Measurements from ENCODE around the gene CDH4. TPM values are rescaled to one million over a fixed set of nuclear protein-coding genes. Genes with fewer than 3 reads are reported as not detected.

The CDH4 gene
- total and polyA plus RNA-seq, 2 of the 8 experiments (the other 6 are each of a cell fraction or from before 2014, with no cell fraction given), result 4.3 to 7.9 TPM

DNA sequence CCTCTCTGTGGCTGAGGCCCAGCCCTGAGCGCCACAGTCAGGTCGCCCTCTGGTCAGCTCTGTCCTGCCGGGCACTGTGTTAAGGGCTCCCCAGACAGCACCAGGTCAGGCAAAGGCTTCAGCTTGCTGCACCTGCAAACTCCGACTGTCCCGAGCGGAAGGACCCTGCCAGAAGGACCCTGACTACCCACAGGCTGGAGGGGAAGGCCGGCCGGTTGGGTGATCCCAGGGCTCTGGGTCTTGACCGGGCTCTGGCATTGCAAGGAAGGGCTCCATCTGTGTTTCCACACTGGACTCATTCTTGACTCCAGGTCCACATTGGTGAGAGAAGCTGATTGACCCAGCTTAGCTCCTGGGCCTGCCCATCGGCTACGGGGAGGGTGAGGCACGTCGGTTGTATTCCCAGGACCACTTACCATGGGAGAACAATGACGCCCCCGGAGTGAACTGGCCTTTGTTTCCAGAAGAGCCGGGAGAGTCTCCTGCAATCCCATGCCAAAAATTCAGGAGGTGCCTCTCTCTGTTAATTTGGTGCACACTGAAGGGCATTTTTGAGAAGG lies 583.8 kb downstream of the CDH4 start:
- H3K14ac ChIP-seq (ENCODE audit: insufficient read length), result no peak overlapping the region
- no peak overlapping the region for H3K9ac ChIP-seq (replicated peaks in 1 of 4; ENCODE audit: extremely low read depth in 1 of 4, low read depth in 3 of 4, low read length in 3 of 4)
- no peaks in the 10 kb centered on the region; a peak in 1 of 4 replicates for H3K79me2 ChIP-seq (ENCODE audit: control insufficient read depth in 1 of 2, insufficient read depth in 2 of 2, low read length in 2 of 2)
- H2BK120ac ChIP-seq (replicated peaks; ENCODE audit: low read depth, low read length), result no peak overlapping the region
- no peak overlapping the region for H3K23ac ChIP-seq (ENCODE audit: insufficient read length)
- no peak overlapping the region for H3K18ac ChIP-seq (ENCODE audit: extremely low read depth, low read length)
- 83% methylated on average over 16 of the region's 16 CpGs; no CpG with 5 or more reads in 1 of the 2 experiments for WGBS, 2 experiments (ENCODE audit: extremely low coverage in 1 of 2, insufficient coverage in 1 of 2, insufficient read length in 1 of 2, insufficient replicate concordance in 2 of 2, low coverage in 1 of 2, low lambda C conversion rate in 2 of 2, missing lambda C conversion rate in 1 of 2)
- no peak overlapping the region for H3K27ac ChIP-seq (ENCODE audit: low read depth, low read length)
- no peaks in the 10 kb centered on the region for H3K79me1 ChIP-seq (ENCODE audit: low read depth, low read length)
- ChIA-PET CTCF (ENCODE audit: partially characterized antibody) (no interaction called here), POLR2A (ENCODE audit: partially characterized antibody) (no interaction called here)
- no peak overlapping the region for H3K4me3 ChIP-seq (ENCODE audit: extremely low read depth in 1 of 4, insufficient read depth in 2 of 4, low read depth in 3 of 4, low read length in 4 of 4)
- H3K4ac ChIP-seq (replicated peaks; ENCODE audit: insufficient read length, low read depth, low read length), result no peak overlapping the region
- no peaks in the 10 kb centered on the region for H3K9me3 ChIP-seq (ENCODE audit: insufficient read depth in 2 of 2, low read depth in 1 of 2, low read length in 1 of 2)
- FAIRE-seq (no peak), DNase-seq (ENCODE audit: low read depth in 1 of 2, low spot score in 2 of 2) (no peak)
- no peak overlapping the region for H2BK20ac ChIP-seq (ENCODE audit: low read length)
- H4K20me1 ChIP-seq (replicated peaks in 1 of 2; ENCODE audit: control insufficient read depth in 1 of 2, insufficient read depth in 2 of 2, low read length in 2 of 2), result peaks cover 0 to 7% of the 10 kb centered on the region in 2 experiments
- no peak overlapping the region for H4K8ac ChIP-seq (ENCODE audit: extremely low read depth, insufficient read depth, low read length)
- no peak overlapping the region for H3K56ac ChIP-seq (replicated peaks; ENCODE audit: insufficient read length, low read depth, low read length)
- peaks cover 7% of the 10 kb centered on the region for H3K23me2 ChIP-seq (ENCODE audit: low read depth, low read length)
- no peak overlapping the region for H2AK5ac ChIP-seq (ENCODE audit: low read depth, low read length)
- H2BK12ac ChIP-seq (ENCODE audit: low read depth, low read length), result no peak overlapping the region
- H3K4me1 ChIP-seq (replicated peaks in 1 of 4; ENCODE audit: control insufficient read depth in 3 of 4, insufficient read depth in 4 of 4, low read length in 3 of 4), result no peaks in the 10 kb centered on the region
- H4K91ac ChIP-seq (replicated peaks; ENCODE audit: insufficient read length, low read length), result no peak overlapping the region
- no peak overlapping the region for H2BK15ac ChIP-seq (ENCODE audit: low read length)
- no peak overlapping the region for H2AFZ ChIP-seq (ENCODE audit: low read length)
- no peak overlapping the region for H4K5ac ChIP-seq (ENCODE audit: insufficient read length, low read depth, low read length)
- H3K4me2 ChIP-seq (ENCODE audit: insufficient read depth in 1 of 2, low read depth in 2 of 2, low read length in 2 of 2), result no peak overlapping the region
- H3K36me3 ChIP-seq (ENCODE audit: control insufficient read depth in 2 of 4, insufficient read depth in 4 of 4, low read length in 3 of 4), result no peaks in the 10 kb centered on the region; a peak in 1 of 8 replicates
- no peaks in the 10 kb centered on the region; a peak in 2 of 7 replicates for H3K27me3 ChIP-seq (replicated peaks in 1 of 4; ENCODE audit: control insufficient read depth in 3 of 4, extremely low read depth in 1 of 4, insufficient read depth in 3 of 4, low read length in 3 of 4)
- no peak overlapping the region for H2BK5ac ChIP-seq (ENCODE audit: low read depth, low read length)
- TF ChIP-seq RXRA (IDR thresholded peaks at IDR 0.05; ENCODE audit: insufficient read depth, low read depth, low read length), result no peak
- TF ChIP-seq, protein P1, sequence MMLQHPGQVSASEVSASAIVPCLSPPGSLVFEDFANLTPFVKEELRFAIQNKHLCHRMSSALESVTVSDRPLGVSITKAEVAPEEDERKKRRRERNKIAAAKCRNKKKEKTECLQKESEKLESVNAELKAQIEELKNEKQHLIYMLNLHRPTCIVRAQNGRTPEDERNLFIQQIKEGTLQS (IDR thresholded peaks at IDR 0.05; ENCODE audit: insufficient read depth, low read depth, low read length), result no peak

Data from H1 (cell line).